IPS-11a (cell line): Measurements from ENCODE around the gene SLAMF6.
"Not testable (repeated sequence)": the region's sequence is repeated elsewhere in the genome, so short reads cannot be mapped to it uniquely, and the experiment has no call there.

Source experiments
- H3K4me3 ChIP-seq: one replicate; pipeline ENCODE4 v1.5.1; 2013; ENCODE audit warnings: low read depth, low read length, control low read depth

SLAMF6 gene

DNA sequence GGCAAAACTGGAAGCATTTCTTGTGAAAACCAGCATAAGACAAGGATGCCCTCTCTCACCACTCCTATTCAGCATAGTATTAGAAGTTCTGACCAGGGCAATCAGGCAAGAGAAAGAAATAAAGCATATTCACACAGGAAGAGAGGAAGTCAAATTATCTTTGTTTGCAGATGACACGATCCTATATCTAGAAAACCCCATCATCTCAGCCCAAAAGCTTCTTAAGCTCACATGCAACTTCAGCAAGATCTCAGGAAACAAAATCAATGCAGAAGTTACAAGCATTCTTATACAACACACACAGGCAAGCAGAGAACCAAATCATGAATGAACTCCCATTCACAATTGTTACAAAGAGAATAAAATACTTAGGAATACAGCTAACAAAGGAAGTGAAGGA lies 7.1 kb downstream of the SLAMF6 start:
- H3K4me3 ChIP-seq: not testable (repeated sequence)

DNA sequence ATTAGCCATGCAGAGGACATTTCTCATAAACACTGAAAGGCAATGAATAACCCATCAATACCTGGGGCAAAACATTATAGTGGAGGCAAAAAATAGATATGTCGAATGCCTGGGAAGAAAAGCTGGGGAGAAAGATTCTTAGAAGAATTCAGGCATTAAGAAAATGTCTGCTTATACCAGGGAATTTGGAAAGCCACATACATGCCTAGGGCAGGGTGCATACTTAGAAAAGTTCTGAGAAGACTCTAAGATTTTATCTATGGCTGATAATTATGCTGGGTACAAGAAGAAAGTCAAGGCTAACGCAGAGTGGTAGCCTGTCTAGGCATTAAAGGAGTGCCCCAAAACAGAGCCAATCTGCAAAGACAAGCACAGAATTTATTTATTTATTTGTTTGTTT lies 18.4 kb downstream of the SLAMF6 start:
- H3K4me3 ChIP-seq: no peak overlapping the region

DNA sequence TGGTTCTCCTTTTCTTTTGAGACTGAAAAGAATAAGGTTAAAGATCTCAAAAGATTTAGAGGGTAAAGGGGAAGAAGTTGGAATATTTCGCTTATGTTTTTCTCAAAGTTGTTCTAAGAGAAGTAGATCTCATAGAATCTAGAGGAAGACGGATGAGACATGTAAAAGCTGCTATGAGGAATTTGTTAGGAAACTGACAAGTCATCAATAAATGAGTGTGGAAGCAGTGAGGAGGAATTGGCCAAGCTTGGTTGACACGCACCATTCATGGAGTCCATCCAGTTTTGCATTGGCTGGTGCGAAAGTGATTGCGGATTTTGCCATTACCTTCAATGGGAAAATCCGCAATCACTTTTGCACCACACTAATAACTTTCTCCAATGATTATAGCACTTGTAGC lies 20.0 kb downstream of the SLAMF6 start:
- no peak overlapping the region for H3K4me3 ChIP-seq

DNA sequence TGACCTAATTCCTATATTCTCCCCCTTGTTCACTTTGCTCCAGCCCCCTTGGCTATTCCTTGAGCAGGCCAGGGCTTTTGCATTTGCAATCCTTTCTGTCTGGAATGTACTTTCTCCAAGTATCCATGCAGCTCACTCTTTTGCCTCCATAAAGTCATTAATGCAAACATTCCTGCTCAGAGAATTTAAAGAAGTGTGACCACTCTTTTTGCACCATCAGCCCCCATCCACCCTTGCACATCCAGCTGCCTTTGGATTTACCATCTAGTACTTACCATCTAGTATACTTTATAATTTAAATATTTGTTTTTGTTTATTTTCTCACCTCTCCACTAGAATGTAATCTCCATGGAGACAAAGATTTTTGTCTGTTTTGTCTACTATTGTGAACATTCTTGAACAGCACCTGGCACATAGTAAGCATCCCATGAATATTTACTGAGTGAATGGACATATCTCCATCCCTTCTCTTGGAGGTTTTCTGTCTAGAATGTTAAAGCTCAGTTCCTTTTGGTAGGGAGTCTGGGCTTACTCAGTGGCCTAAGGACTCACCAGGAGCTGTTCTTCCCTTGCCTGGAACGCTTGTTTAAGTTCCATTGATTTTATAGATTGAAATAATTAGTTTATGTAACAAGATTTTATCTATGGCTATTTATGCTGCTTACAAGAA lies 22.6 kb downstream of the SLAMF6 start:
- H3K4me3 ChIP-seq: no peak overlapping the region

DNA sequence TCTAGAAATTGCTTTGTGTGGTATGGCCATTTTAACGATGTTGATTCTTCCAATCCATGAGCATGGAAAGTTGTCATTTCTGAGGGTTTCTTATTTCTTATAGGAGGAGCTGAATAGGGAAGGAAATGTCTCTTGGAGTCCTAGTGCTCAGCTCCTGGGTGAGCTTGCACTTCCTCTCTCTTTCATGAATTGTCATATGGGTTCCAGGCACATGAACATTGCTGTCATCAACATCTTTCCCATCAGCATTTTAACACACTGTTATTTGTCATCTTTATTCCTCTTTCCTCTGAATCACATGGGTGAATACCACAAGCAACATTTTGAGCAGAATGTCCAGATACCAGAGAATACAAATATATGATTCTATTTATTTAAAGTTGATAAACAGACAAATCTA lies 23.4 kb downstream of the SLAMF6 start:
- no peak overlapping the region for H3K4me3 ChIP-seq

DNA sequence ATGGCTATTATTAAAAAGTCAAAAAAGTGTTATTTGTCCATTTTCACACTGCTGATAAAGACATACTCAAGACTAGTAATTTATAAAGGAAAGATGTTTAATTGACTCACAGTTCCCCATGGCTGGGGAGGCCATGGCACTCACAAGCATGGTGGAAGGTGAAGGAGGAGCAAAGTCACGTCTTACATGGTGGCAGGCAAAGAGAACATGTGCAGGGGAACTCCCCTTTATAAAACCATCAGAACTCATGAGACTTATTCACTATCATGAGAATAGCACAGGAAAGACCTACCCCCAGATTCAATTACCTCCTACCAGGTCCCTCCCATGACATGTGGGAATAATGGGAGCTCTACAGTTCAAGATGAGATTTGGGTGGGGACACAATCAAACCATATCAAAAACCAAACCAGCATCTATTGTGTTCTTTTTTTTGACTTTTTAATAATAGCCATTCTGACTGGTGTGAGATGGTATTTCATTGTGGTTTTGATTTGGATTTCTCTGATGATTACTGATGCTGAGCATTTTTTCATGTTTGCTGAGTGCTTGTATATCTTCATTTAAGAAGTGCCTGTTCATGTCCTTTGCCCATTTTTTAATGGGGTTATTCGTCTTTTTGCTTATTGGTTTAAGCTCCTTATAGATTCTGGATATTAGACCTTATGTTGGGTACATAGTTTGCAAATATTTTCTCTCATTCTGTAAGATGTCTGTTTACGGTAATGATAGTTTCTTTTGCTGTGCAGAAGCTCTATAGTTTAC lies 24.6 kb downstream of the SLAMF6 start:
- H3K4me3 ChIP-seq: not testable (repeated sequence)

DNA sequence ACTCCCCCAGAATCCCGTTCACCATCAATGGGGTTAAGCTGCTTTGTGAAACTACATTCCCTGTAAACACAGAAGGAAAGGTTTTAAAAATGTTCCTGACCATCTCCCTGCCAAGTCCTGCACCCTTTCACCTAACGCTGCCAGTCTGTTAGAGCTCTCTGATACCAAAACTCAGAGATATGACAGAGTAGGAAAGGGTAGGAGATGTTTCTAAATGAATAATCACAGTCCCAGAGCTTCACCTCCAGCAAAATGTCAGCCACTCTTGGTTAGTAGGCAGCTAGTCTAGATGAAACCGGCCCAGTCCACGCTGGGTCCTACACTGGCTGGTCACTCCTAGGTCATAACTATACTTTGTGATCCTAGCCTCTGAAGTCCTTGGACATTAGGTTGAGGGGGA lies 26.7 kb downstream of the SLAMF6 start:
- no peak overlapping the region for H3K4me3 ChIP-seq

DNA sequence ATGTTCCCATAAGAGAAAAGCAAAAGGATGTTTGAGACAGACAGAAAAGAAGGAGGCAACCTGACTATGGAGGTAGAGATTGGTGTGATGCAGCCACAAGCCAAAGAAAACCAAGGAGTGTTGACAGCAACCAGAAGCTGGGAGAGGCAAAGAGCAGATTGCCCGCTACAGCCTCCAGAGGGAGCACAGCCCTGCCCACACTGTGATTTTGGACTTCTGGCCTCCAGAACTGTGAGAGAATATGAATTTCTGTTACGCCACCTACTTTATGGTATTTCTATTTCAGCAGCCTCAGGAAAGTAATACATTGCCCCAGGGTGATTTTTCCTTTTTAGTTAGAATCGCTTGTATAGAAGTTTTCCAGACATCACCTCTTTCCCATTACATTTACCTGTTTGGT lies 28.4 kb downstream of the SLAMF6 start:
- H3K4me3 ChIP-seq: no peak overlapping the region

DNA sequence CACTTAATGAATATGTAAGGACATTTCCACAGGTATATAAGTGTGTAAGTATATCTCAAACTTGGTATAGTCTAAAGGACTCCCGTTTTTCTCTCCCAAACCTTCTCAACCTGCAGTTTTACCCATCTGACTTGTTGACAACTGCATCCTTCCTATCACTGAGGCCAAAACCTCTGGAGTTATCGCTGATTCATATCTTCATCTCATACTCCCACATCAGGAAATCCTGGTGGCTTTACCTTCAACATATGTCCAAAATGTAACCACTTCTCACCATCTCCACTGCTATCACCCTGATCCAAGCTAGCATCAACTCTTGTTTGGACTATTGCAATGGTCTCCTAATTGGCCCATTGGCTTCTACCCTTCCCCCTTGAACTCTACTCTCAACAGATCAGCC lies 30.4 kb downstream of the SLAMF6 start:
- H3K4me3 ChIP-seq: no peak overlapping the region

DNA sequence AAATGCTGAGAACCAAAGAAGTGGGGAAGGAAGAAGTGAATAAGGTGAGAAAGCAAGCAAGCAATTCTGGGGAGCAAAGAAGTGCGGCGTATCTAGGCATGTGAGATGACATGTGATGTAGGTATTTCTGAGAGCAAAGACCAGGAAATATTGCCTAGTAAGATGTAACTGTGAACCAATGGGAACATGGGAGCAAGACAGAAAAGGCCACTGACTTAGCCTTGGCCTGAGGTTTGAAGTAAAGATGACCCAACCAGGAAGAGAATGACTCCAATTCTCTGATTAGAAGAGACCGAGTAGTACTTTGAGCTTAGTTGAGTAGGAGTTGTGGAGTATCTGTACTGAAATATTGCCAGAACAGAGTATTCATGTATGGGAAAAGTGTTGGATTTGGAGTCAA lies 31.1 kb downstream of the SLAMF6 start:
- no peak overlapping the region for H3K4me3 ChIP-seq

DNA sequence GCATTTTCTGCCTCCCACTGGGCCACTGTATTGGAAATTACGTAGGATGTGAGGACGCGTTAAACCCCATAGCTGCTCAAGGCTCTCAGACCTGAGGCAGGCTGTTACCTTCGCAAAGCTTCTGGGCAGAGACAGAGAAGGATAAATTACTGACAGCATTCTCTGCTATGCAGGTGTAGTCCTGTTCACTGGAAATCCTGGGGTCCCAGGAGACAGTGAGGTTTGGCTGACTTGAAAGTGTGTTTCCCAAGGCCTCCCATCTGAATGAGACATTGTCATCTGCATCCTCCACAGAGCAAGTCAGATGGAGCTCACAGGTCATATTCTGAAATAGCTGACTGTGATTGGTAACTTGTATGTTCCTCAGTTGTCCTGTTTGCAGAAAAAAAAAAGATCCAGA lies 32.0 kb downstream of the SLAMF6 start:
- no peak overlapping the region for H3K4me3 ChIP-seq

DNA sequence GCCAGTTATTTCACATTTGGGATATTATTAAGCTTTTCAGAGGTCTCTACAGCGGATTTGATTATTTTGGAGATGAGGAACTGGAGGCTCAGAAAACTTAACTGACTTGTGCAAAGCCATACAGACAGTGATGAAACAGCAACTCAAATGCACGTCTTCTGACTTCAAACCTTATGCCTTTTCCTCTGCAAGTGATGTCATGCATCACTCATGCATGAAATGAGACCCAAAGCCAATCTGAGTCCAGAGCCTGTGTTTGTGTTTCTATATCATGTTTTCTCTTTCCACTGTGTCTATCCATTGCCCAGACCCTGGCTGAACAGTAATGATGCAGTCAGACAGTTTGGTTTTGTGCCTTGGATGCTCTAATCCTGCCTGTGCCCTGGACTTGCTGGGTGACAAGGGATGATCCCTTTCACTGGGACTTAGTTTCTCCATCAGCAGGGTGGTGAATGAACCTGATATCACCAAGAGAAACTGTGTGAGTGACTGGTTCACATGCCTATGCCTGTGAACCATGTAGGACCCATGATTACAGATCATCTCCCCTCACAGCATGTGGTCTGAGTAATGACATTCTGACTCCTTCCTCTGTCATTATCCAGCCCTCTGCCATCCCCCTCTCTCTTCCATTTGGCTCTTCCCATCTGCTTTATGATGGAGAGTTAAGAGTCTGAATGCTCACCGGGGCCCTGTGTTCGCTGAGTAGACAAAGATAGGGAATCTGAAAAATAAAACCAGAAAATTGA lies 33.4 kb downstream of the SLAMF6 start:
- no peak overlapping the region for H3K4me3 ChIP-seq

DNA sequence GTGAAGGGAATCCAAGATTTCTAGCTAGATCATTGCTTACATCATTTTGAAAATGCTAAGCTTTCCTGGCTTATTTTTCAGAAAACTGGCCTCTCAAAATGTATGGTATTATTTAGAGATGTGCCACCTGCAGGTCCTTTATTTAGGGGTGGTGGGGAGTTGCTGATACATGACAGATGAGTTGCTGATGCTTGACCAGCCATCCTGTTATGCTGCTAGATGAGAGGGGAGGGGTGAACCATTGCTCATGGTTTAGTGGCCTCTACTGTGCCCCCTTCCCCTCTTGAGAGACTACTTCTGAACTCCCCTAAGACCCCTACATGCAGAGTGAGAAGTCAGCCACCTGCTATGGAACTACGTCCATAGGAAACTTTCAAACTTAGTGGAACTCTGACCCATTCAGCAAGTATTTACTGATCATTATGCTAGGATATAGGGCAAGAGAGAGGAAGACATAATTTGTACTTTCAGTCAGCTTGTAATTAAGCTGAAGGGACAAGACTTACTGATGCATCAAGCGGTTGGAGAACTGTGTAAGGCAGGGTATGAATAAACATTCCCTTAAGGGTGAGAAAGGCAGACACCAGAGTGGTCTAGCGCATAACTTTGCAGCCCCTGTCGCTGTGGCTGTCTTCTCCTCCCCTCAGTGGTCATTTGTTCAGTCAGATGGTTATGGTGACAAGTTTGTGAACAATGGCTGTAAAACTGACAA lies 34.6 kb downstream of the SLAMF6 start:
- no peak overlapping the region for H3K4me3 ChIP-seq

DNA sequence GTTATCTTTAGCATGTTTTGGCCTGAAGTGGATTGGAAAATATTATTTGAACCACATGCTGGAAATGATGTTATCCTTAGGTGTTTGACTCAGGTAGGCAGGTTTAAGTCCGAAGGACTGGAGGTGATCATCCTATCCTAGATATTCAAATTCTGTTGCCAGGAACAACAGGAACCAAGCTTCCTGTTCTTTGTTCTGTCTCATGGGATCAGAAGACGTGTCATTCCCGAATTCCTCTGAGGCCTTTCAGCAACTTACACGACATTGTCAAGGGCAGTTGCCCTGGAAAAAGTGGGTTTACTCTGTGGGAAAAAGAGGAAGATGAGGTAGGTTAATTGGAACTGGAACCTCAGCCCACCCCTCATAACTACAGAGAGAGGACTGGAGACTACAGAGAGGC lies 36.6 kb downstream of the SLAMF6 start:
- no peak overlapping the region for H3K4me3 ChIP-seq

DNA sequence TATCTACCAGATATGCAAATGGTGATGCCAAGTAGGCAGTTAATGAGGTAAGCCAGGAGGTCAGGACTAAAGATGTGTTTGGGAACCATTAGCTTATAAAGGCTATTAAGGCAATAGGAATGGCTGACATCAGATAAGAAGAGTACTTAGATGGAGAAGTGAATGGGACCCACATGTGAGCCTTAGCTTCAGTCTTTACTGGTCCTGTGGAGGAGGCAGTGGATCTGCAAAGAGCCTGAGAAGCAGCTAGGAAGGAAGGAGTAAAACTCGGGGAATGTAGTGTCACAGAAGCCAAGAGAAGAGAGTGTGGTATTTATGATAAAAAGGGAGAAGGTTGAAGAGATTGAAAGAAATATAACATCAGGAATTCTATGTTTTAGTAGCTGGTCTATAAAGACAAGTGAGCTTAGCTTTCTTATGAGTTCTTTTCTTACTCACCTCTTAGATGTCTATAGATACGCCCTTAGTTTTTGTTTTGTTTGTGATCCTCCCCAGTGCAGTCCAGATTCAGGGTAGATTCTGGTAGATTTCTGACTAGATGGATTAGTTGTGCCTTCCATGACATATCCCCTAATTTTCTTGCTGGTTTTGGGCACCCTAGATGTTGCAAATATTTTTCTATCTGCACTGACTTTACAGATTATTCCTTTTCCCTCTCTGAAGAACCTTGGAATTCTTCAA lies 39.4 kb downstream of the SLAMF6 start:
- no peak overlapping the region for H3K4me3 ChIP-seq

DNA sequence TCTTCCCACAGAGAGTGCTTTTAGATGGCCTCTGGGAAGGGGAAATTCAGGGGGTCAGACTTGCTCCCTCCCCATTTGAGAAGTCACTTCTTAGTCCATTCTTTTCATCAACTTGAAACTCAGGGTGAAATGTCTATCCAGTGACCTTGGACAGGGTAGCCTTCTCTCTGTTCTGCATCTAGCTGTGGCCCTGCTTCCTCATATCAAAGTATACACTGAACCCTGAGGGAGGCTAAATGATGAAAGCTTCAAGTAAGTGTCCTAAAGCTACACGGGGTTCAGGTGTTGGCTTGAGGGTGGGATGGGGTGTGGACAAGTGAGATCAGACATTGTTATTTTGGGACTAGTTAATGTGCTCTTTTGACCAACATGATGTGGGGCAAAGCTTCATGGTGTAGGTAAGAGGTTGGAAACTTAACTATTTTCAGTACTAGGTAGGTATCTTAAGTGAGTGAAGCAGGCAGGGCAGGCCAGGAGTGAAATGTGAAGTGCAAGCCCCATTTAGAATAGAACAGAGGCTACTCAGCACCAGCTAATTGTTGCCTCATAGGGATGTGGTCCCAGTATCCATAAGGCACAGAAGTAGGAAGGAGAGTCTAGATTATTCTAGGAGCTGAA lies 41.0 kb downstream of the SLAMF6 start:
- no peak overlapping the region for H3K4me3 ChIP-seq

DNA sequence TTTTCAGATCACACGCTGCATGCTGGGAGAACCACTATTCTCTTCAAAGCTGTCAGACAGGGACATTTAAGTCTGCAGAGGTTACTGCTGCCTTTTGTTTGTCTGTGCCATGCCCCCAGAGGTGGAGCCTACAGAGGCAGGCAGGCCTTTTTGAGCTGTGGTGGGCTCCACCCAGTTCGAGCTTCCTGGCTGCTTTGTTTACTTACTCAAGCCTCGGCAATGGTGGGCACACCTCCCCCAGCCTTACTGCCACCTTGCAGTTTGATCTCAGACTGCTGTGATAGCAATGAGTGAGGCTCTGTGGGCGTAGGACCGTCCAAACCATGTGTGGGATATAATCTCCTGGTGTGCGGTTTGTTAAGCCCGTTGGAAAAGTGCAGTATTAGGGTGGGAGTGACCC lies 42.3 kb downstream of the SLAMF6 start:
- not testable (repeated sequence) for H3K4me3 ChIP-seq

DNA sequence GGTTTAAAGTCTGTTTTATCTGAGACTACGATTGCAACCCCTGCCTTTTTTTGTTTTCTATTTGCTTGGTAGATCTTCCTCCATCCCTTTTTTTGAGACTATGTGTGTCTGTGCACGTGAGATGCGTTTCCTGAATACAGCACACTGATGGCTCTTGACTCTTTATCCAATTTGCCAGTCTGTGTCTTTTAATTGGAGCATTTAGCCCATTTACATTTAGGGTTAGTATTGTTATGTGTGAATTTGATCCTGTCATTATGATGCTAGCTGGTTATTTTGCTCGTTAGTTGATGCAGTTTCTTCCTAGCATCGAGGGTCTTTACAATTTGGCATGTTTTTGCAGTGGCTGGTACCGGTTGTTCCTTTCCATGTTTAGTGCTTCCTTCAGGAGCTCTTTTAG lies 44.0 kb downstream of the SLAMF6 start:
- not testable (repeated sequence) for H3K4me3 ChIP-seq

DNA sequence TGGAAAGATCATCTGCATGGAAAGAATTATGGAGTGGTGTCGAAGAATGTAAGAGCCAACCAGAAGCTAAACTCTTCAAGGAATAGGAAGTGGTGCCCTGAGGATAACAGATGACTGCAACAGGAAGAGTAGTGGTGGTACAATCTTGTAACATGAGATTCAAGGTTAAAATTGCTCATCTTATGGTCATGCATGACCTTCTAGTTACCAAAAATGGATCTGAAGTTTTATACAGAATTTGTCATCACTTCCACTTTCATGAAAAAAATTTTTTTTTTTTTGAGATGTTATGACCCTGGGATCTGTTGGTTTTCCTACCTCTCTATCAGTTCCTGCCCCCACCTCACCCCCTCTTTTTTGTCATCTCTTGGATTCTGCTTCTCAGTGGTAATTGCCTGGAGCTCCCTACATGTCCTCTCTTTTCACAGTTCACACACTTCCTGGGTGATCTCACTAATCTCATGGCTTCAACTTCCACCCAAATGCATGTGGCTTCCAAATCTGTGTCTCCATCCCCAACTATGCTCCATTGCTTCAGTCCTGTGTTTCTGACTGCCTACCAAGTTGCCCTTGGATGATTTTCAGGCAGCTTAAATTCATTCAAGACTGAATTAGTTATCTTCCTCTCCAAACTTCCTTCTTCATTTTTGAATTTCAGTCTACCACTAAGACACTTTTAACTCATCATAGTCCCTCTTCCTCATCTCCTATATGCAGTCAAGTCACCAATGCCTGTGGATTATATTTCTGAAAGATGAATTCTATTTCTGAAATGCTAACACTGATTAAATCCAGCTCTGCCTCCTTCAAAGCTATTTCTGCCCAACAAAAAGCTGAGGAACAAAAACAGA lies 48.4 kb downstream of the SLAMF6 start:
- H3K4me3 ChIP-seq: no peak overlapping the region

DNA sequence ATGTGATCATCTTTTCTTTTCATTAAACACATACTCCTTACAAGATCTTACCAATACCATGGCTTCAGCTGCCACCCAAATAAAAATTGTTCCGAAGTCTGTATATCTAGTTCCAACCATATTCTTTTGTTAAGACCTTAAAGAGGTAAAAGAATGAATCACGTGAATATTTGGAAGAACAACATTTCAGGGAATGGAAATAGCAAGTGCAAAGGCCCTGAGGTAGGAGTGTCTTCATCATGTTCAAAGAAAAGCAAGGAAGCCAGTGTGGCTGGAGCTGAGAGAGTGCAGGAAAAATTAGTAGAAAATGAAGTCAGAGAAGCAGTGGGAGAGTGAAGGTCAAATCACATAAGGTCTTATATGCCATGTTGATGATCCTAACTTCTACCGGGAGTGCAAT lies 50.9 kb downstream of the SLAMF6 start:
- H3K4me3 ChIP-seq: no peak overlapping the region
